Right atrium auricular region (tissue), 2 donors: ENCODE measurements around the gene TFAP2C. TPM values are rescaled to one million over a fixed set of nuclear protein-coding genes. Genes with fewer than 3 reads are reported as not detected.

ENCODE experiments used
- DNase-seq: peaks from one replicate; pipeline ENCODE4 v3.0.0-alpha.2; 2019; ENCODE audit warnings: low spot score
- H3K27ac ChIP-seq, 2 donors: fragments of 200-600 bp; sonication (generic); 1 replicate in 1 of 2; 2 replicates in 1 of 2; pipeline ENCODE4 v1.5.1; 2016 to 2019
- H3K27me3 ChIP-seq, 2 donors: fragments of 200-600 bp; sonication (generic); one replicate each; pipeline versions ENCODE4 v1.5.1 to v1.6.0; 2017 to 2019
- H3K36me3 ChIP-seq: fragments of 200-600 bp; sonication (generic); one replicate; pipeline ENCODE4 v1.5.1; 2016
- H3K4me1 ChIP-seq, 2 donors: fragments of 200-600 bp; sonication (generic); one replicate each; pipeline versions ENCODE4 v1.5.1 to v1.6.0; 2017 to 2019
- H3K4me3 ChIP-seq, 2 donors: fragments of 200-600 bp; sonication (generic); 1 replicate in 1 of 2; 2 replicates in 1 of 2; pipeline ENCODE4 v1.5.1; 2017 to 2019; ENCODE audit warnings: mild to moderate bottlenecking in 1 of 2, moderate library complexity in 1 of 2
- H3K9me3 ChIP-seq, 2 donors: fragments of 200-600 bp; sonication (generic); one replicate each; pipeline ENCODE4 v1.5.1; 2019
- total RNA-seq, 2 donors: library from RNA; depleted of rRNA; stranded (reverse); fragments of >200 nt; gene quantifications; one replicate each; pipeline ENCODE4 v1.1.0, GENCODE V29; 2016
- TF ChIP-seq, protein P1 (sequence below), 2 donors: fragments of 200-600 bp; sonication (generic); IDR thresholded peaks; one replicate each; pipeline ENCODE4 v1.5.1; 2019; ENCODE audit warnings: antibody characterized with exemption in 2 of 2

The TFAP2C gene
- total RNA-seq, 2 donors from 2014 or later, result 0.37 to 0.39 TPM

DNA sequence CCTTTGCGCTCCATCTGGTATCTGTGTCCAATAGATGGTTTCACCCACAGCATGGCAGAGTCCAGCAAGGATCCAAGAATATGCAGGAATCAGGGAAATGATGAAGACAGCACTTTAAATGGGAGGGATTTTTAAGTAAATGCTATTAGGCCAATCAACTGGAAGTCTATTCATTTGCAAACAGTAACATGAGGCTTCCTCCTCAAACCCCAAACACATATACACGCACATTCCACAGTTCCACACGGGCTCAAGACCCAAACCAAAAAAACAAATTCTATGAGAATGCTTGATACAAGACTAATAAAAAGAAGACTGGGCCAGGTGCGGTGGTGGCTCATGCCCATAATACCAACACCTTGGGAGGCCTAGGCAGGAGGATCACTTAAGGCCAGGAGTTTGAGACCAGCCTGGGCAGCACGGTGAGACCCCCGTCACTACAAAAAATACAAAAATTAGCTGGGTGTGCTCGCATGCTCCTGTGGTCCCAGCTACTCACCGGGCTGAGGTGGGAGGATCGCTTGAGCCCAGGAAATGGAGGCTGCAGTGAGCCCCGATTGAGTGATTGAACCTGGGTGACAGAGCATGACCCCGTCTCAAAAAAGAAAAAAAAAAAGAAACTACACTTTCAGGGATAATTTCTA, 21.9 kb upstream of the TFAP2C start:
- Histone ChIP-seq H3K36me3 (no peaks in the 10 kb centered on the region), H3K9me3 (no peaks in the 10 kb centered on the region), H3K4me1 (no peaks in the 10 kb centered on the region), H3K27me3 (no peaks in the 10 kb centered on the region), H3K27ac (no peak overlapping the region), H3K4me3 (no peak overlapping the region)
- DNase-seq, result no peak
- TF ChIP-seq, protein P1, sequence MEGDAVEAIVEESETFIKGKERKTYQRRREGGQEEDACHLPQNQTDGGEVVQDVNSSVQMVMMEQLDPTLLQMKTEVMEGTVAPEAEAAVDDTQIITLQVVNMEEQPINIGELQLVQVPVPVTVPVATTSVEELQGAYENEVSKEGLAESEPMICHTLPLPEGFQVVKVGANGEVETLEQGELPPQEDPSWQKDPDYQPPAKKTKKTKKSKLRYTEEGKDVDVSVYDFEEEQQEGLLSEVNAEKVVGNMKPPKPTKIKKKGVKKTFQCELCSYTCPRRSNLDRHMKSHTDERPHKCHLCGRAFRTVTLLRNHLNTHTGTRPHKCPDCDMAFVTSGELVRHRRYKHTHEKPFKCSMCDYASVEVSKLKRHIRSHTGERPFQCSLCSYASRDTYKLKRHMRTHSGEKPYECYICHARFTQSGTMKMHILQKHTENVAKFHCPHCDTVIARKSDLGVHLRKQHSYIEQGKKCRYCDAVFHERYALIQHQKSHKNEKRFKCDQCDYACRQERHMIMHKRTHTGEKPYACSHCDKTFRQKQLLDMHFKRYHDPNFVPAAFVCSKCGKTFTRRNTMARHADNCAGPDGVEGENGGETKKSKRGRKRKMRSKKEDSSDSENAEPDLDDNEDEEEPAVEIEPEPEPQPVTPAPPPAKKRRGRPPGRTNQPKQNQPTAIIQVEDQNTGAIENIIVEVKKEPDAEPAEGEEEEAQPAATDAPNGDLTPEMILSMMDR (IDR thresholded peaks at IDR 0.05), result no peak

DNA sequence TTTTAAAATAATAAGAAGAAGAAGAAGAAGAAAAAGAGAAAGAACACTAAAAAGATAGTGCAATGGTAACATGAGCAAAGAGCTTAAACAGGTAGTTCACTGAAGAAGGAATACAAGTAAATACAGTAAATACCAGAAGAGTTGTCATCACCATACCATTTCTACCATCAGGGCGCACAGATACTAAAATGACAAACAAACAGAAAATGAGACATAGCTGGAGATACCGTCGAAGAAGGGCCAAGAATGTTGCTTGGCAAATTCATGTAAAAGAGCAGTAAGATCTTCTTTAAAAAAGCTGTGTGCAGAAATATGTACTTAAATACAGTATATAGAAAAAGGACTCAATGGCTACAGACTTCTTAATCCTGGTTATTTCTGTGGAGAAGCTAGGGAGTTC, 20.7 kb upstream of the TFAP2C start:
- Histone ChIP-seq H3K27ac (no peak overlapping the region), H3K4me3 (no peak overlapping the region), H3K36me3 (no peaks in the 10 kb centered on the region), H3K27me3 (no peaks in the 10 kb centered on the region), H3K4me1 (no peaks in the 10 kb centered on the region), H3K9me3 (no peaks in the 10 kb centered on the region)
- TF ChIP-seq, protein P1 (IDR thresholded peaks at IDR 0.05), result no peak
- no peak for DNase-seq

DNA sequence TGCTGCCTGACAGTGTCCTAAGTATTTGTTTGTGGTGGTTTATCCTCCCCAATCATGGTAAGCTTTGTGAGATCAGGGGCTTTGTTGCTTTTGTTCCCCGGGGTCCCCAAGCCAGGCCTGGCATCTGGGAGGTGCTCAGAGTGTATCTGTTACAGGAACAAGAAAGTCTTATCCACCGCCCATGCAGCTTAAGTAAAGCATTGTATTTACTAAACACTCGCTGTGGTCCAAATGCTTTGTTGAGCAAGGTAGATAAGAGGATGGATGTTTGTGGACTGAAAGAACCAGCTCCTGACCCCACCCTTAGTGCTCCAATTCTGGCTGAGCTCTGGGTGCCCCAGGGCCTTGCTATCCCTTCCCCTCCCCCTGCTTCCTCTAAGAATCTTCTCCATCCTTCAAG, 19.8 kb upstream of the TFAP2C start:
- TF ChIP-seq, protein P1 (IDR thresholded peaks at IDR 0.05), result no peak
- no peaks in the 10 kb centered on the region for H3K36me3 ChIP-seq
- no peak overlapping the region for H3K4me3 ChIP-seq
- H3K27me3 ChIP-seq, result no peaks in the 10 kb centered on the region
- no peak overlapping the region for H3K27ac ChIP-seq
- no peaks in the 10 kb centered on the region for H3K9me3 ChIP-seq
- no peak for DNase-seq
- no peaks in the 10 kb centered on the region for H3K4me1 ChIP-seq

DNA sequence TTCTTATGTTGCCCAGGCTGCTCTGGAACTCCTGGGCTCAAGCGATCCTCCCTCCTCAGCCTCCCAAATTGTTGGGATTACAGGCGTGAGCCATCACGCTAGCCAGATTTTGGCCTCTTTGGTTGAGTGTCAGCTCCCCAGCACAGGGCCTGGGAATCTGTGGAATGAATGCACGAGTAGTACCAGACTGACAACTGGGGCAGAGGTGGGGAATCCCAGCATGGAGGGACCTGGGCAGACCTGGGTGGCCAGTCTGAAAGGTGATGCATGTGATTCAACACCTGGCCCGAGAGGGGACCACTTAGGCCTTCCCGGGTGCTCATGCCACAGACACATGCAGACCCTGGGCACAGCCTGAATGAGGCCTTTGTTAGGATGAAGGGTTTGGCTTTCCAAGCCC, 19.0 kb upstream of the TFAP2C start:
- Histone ChIP-seq H3K4me1 (no peaks in the 10 kb centered on the region), H3K27ac (no peak overlapping the region), H3K36me3 (no peaks in the 10 kb centered on the region), H3K9me3 (no peaks in the 10 kb centered on the region), H3K4me3 (no peak overlapping the region), H3K27me3 (no peaks in the 10 kb centered on the region)
- TF ChIP-seq, protein P1 (IDR thresholded peaks at IDR 0.05), result no peak
- no peak for DNase-seq

DNA sequence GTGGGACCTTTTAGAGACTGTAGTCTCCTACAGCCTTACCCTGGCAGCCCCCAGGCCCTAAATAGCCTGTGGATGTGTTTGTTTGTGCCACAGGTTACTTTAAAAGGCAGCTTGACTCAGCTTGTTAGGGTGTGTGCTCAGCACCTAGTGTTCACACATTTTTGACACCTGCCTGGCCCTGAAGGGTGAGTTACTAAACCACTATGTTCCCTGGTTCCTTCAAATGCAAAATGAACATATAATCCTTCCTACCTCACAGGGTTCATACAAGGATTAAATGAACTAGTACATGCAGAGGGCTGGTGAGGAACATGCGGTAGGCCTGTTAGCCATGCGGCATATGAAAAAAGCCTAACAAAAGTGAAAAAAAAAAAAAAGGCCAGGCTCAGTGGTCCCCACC, 14.9 kb upstream of the TFAP2C start:
- Histone ChIP-seq H3K27me3 (no peaks in the 10 kb centered on the region), H3K9me3 (no peaks in the 10 kb centered on the region)
- TF ChIP-seq, protein P1 (IDR thresholded peaks at IDR 0.05), result no peak

DNA sequence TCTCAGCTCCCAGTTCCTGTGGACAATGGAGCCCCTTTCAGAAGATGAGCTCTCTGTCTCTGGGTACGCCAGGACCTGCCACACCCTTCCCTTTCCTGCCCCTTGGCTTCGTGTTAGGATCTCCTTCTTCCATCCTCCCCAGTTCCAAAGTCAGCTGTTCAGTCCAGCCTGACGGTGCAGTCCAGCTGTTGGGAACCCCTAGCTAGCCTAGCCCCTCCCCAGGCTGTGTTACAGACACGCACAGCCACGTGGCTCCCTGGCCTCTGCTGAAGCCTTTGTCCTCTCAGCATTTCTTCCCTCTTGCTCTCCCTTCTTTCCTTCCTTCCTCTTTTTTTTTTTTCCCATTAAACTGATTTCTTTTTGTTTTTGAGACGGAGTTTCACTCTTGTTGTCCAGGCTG, 12.4 kb upstream of the TFAP2C start:
- Histone ChIP-seq H3K36me3 (no peaks in the 10 kb centered on the region), H3K4me1 (no peaks in the 10 kb centered on the region), H3K9me3 (no peaks in the 10 kb centered on the region), H3K27me3 (no peaks in the 10 kb centered on the region), H3K4me3 (no peak overlapping the region), H3K27ac (no peak overlapping the region)
- no peak for DNase-seq
- TF ChIP-seq, protein P1 (IDR thresholded peaks at IDR 0.05), result no peak

More for the DNA sequence above, 14.9 kb upstream of the TFAP2C start:
- DNase-seq, result no peak
- H3K27ac ChIP-seq, result no peak overlapping the region
- no peak overlapping the region for H3K4me3 ChIP-seq
- H3K36me3 ChIP-seq, result no peaks in the 10 kb centered on the region
- no peaks in the 10 kb centered on the region for H3K4me1 ChIP-seq
